ENCODE data around the gene CHAMP1.

The CHAMP1 gene

DNA sequence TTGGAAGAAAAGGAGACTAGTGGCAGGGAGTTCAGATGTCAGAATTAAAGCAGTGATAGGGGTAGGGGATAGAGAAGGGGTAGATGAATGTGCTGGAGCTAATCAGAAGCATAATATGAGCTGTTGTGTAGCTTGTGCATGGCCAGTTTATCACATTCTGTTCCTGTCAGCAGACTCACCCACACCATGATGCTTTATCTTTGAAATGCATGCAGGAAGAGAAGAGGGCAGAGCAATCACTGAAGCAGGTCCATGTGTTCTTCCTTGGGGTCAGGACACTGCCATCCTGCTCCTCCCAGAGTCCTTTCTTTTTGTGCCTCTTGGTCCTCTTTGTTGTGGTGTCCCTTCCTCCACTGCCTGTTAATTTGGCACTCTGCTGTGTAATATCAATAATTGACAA, 5.8 kb downstream of the CHAMP1 start:
- TF ChIP-seq, protein P1, sequence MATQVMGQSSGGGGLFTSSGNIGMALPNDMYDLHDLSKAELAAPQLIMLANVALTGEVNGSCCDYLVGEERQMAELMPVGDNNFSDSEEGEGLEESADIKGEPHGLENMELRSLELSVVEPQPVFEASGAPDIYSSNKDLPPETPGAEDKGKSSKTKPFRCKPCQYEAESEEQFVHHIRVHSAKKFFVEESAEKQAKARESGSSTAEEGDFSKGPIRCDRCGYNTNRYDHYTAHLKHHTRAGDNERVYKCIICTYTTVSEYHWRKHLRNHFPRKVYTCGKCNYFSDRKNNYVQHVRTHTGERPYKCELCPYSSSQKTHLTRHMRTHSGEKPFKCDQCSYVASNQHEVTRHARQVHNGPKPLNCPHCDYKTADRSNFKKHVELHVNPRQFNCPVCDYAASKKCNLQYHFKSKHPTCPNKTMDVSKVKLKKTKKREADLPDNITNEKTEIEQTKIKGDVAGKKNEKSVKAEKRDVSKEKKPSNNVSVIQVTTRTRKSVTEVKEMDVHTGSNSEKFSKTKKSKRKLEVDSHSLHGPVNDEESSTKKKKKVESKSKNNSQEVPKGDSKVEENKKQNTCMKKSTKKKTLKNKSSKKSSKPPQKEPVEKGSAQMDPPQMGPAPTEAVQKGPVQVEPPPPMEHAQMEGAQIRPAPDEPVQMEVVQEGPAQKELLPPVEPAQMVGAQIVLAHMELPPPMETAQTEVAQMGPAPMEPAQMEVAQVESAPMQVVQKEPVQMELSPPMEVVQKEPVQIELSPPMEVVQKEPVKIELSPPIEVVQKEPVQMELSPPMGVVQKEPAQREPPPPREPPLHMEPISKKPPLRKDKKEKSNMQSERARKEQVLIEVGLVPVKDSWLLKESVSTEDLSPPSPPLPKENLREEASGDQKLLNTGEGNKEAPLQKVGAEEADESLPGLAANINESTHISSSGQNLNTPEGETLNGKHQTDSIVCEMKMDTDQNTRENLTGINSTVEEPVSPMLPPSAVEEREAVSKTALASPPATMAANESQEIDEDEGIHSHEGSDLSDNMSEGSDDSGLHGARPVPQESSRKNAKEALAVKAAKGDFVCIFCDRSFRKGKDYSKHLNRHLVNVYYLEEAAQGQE (IDR thresholded peaks at IDR 0.05; ENCODE audit: low read depth) = no peak
- no peak for TF ChIP-seq EP300 (IDR thresholded peaks at IDR 0.05; ENCODE audit: borderline replicate concordance)
- no peak for TF ChIP-seq FOXM1 (IDR thresholded peaks at IDR 0.05; ENCODE audit: borderline replicate concordance, low read depth)
- TF ChIP-seq USF1 (IDR thresholded peaks at IDR 0.05) = no peak
- no peak for TF ChIP-seq YY1 (IDR thresholded peaks at IDR 0.05; ENCODE audit: low read depth)
- no peak for TF ChIP-seq CEBPB (IDR thresholded peaks at IDR 0.05)
- no peak for TF ChIP-seq ZBTB7A (IDR thresholded peaks at IDR 0.05; ENCODE audit: low read depth)
- TF ChIP-seq, protein P2, sequence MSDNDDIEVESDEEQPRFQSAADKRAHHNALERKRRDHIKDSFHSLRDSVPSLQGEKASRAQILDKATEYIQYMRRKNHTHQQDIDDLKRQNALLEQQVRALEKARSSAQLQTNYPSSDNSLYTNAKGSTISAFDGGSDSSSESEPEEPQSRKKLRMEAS (IDR thresholded peaks at IDR 0.05) = no peak
- TF ChIP-seq CREB1 (IDR thresholded peaks at IDR 0.05; ENCODE audit: low read depth) = no peak
- no peak for TF ChIP-seq TCF12 (IDR thresholded peaks at IDR 0.05; ENCODE audit: low read depth)
- no peak for TF ChIP-seq EGR1 (IDR thresholded peaks at IDR 0.05)
- TF ChIP-seq TAF1 (IDR thresholded peaks at IDR 0.05; ENCODE audit: low read depth) = no peak
- TF ChIP-seq NFIC (IDR thresholded peaks at IDR 0.05) = no peak
- no peak for TF ChIP-seq TEAD4 (IDR thresholded peaks at IDR 0.05)
- TF ChIP-seq RAD21 (IDR thresholded peaks at IDR 0.05; ENCODE audit: low read depth) = no peak

DNA sequence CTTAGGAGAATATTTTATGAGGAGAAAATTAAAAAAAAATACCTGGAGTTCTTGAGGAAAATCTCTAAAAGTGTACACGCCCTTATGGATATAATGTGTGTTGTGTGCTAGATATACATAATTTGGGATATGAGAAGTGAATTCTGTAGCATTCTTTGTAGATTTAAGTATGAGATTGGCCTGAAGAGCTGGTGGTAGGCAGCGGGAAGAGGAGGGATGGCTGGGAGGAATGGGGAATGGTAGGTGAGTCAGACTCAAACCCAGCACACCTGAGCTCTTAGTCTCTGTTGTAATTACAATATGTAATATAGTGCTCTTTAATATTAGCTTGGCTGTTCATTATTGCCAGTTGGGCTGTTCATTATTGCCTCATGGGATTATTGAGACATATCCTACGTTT, 7.0 kb downstream of the CHAMP1 start:
- TF ChIP-seq USF1 (IDR thresholded peaks at IDR 0.05) (no peak), CEBPB (IDR thresholded peaks at IDR 0.05) (no peak), TAF1 (IDR thresholded peaks at IDR 0.05; ENCODE audit: low read depth) (no peak), FOXM1 (IDR thresholded peaks at IDR 0.05; ENCODE audit: borderline replicate concordance, low read depth) (no peak), NFIC (IDR thresholded peaks at IDR 0.05) (no peak), TCF12 (IDR thresholded peaks at IDR 0.05; ENCODE audit: low read depth) (no peak), EGR1 (IDR thresholded peaks at IDR 0.05) (no peak), CREB1 (IDR thresholded peaks at IDR 0.05; ENCODE audit: low read depth) (no peak), RAD21 (IDR thresholded peaks at IDR 0.05; ENCODE audit: low read depth) (no peak), YY1 (IDR thresholded peaks at IDR 0.05; ENCODE audit: low read depth) (no peak), ZBTB7A (IDR thresholded peaks at IDR 0.05; ENCODE audit: low read depth) (no peak), TEAD4 (IDR thresholded peaks at IDR 0.05) (no peak), EP300 (IDR thresholded peaks at IDR 0.05; ENCODE audit: borderline replicate concordance) (no peak)
- TF ChIP-seq, protein P1 (IDR thresholded peaks at IDR 0.05; ENCODE audit: low read depth) = no peak
- TF ChIP-seq, protein P2 (IDR thresholded peaks at IDR 0.05) = no peak

DNA sequence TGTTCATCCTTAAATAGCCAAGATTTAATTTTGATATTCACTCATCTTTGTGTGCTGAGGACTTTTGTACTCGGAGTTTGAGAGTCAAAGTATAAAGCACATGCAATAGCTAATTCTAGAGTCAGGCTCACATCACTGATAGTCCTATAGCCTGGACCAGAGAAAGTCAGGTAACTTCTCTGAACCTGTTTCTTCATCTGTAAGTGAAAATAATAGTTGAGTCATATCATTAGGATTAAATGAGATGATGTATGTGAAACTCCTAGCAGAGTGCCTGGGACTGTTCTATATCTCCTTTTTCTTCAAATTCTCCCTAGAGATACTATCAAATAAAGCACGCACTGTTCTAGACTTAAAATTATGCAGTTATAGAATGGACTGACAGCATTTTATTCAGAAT, 9.0 kb downstream of the CHAMP1 start:
- TF ChIP-seq CEBPB (IDR thresholded peaks at IDR 0.05) (no peak), FOXM1 (IDR thresholded peaks at IDR 0.05; ENCODE audit: borderline replicate concordance, low read depth) (no peak), USF1 (IDR thresholded peaks at IDR 0.05) (no peak), EP300 (IDR thresholded peaks at IDR 0.05; ENCODE audit: borderline replicate concordance) (no peak), YY1 (IDR thresholded peaks at IDR 0.05; ENCODE audit: low read depth) (no peak), ZBTB7A (IDR thresholded peaks at IDR 0.05; ENCODE audit: low read depth) (no peak), TCF12 (IDR thresholded peaks at IDR 0.05; ENCODE audit: low read depth) (no peak), EGR1 (IDR thresholded peaks at IDR 0.05) (no peak), TAF1 (IDR thresholded peaks at IDR 0.05; ENCODE audit: low read depth) (no peak), NFIC (IDR thresholded peaks at IDR 0.05) (no peak), RAD21 (IDR thresholded peaks at IDR 0.05; ENCODE audit: low read depth) (no peak)
- TF ChIP-seq, protein P2 (IDR thresholded peaks at IDR 0.05) = no peak
- TF ChIP-seq, protein P1 (IDR thresholded peaks at IDR 0.05; ENCODE audit: low read depth) = no peak

Measured in Ishikawa (cell line).